Left hindlimb (tissue), 1 donor: ENCODE results near the gene NKPD1.
A peak's percentile ranks its signal among the peaks of the same experiment; 100 is the strongest.

Experiments used
- DNase-seq: peaks from one replicate; pipeline ENCODE4 v3.0.0-alpha.2; 2018

The NKPD1 gene, protein sequence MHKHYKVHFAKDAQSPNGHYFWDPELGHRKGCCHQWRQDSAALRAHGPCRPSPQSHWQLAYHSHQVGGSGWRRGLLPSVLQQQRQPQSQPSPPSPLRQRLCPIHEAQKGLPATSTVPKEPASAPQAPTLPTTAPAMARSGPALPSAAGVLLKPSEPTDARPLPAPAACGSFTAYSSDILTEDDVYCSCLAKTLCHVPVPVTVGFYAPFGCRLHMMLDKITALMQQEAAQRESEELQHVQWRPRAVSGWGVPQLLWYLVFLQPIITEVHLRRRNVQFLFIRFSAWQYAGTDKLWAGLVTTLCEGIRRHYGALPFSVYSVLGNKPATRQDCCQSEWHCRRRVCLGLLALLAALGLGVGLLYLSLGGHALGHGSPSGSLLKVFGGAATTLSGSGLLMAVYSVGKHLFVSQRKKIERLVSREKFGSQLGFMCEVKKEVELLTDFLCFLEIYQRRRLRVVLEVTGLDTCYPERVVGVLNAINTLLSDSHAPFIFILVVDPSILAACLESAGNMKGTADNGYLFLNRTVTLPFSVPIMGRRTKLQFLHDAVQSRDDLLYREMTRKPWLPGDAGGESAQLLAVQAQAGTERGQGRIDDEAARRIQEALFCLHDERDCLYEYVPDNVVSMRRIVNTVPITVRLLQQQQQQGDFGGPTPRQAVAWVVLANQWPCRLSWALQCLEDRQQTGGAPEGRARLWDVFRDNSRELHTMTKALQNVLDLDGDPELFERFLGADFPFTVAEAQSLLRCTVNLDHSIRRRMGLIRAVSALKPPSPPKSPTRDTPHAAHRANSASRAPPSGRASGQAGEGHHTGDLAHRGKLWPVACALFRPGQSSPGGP

DNA sequence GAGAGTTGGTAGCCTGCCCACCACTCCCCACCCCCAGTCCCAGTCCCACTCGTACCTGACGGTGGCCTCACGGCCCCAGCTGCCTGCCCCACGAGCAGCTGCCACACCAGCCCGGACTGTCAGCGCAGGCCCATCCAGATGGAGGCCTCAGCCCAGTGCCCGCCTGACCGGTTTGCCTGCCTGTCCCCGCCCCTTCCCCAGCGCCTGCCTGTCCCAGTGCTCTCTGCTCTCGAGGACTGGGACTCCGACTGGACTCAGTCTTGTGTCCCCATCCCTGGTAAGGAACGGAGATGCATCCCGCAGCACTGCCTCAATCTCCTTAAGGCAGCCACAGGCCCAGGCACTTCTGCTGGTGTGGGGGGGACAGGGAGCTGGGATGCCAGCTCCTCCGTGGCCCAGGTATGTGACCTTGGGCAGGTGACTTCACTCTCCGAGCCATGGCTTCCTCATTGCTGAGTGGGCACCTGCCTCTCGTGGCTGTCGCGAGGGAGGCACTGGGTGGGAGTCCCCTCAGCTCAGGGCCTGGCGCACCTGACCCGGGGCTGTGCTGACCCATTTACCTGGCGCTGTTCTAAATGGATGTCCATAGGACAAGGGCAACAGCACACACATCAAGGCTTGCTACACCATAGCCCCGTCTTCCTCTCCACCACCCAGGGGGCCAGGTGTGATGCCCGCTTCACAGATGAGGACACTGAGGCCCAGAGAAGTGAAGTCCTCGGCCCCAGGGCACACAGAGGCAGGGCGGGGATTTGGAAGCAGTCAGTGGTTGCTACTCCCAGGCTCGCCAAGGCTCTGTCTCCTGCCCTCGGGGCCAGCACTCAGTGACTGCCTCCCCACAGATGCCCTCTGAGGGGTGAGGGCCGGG is at the start of gene NKPD1:
Gene NKPD1, minus strand, starts transcription at position 113 of the 868 bp plus-strand sequence. CDS start 832 bp downstream, outside the sequence.
- DNase-seq = no peak

DNA sequence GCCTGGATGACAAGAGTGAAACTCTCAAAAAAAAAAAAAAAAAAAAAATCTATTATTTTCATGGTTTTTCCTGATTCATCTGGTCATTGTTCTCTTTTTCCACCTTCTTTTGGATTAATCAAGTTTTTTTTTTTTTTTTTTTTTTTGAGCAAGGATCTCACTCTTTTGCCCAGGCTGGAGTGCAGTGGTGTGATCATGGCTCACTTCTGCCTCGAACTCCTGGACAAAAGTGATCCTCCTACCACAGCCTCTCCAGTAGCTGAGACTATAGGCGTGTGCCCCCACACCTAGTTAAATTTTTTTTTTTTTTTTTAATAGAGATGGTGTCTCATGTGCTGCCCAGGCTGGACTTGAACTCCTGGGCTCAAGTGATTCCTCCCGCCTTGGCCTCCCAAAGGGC is 45.5 kb upstream of the NKPD1 start:
- DNase-seq = no peak

DNA sequence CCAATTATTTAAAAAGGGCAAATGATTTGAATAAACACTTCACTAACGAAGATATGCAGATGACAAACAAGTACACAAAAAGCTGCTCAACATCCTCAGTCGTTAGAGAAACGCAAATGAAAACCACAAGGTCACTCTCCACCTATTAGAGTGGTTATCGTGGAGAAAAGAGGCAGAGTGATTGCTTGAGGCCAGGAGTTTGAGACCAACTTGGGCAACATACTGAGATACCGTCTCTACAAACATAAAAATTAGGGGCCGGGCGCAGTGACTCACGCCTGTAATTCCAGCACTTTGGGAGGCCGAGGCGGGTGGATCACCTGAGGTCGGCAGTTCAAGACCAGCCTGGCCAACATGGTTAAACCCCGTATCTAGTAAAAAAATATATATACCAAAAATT is 45.0 kb upstream of the NKPD1 start:
- DNase-seq = no peak

DNA sequence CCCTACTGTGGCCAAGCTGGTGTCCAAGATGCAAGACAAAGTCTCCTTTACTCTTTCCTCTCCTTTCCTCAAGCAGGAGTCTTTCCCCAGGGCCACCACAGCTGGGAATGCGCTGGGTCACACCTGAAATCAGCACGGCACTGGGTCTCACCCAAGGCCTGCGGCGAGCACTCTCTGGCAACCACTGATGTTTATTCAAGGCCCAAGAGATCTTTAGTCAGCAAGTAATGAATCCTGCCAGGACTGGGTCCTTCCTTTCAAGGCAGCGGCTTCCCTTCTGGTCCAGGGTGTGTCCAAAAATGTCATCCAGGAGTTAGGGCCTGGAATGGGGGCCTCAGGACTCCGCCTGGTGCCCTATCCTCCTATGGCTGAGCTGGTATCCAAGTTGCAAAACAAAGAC is 41.9 kb upstream of the NKPD1 start:
- DNase-seq = no peak

DNA sequence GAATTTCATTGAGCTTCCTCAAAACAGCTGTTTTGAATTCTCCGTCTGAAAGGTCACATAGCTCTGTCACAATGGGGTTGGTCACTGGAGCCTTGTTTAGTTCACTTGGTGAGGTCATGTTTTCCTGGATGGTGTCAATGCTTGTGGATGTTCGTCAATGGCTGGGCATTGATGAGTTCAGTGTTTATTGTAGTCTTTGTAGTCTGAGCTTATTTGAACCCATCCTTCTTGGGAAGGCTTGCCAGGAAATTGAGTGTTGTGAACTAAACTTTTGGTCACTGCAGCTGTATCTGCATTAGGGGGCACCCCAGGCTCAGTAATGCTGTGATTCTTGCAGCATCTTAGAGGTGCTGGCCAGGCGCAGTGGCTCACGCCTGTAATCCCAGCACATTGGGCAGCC is 39.8 kb upstream of the NKPD1 start:
- no peak for DNase-seq

DNA sequence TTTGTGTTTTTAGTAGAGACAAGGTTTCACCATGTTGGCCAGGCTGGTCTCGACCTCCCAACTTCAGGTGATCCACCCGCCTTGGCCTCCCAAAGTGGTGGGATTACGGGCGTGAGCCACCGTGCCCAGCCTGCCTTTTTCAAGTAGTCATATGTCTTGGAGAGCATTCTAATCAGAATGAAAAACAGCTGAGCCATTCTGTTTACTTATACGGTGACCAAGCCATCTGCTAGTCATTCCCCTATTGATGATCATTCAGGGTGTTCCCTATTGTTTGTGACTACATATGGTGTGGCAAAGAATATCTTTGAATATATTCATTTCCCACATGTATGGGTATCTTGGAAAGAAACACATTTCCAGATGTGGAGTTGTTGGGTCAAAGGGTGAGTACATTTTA is 35.0 kb upstream of the NKPD1 start:
- DNase-seq = no peak

DNA sequence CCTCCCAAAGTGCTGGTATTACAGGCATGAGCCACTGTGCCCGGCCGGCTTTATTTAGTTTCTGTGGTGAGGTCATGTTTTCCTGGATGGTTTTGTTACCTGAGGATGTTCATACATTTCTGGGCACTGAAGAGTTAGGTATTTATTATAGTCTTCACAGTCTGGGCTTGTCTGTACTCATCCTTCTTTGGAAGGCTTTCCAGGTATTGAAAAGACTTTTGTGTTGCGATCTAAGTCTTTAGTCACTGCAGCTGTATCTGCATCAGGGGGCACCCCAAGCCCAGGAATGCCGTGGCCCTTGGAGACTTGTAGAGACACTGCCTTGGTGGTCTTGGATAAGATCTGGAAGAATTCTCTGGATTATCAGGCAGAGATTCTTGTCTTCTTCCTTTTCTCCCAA is 30.6 kb upstream of the NKPD1 start:
- DNase-seq = no peak

DNA sequence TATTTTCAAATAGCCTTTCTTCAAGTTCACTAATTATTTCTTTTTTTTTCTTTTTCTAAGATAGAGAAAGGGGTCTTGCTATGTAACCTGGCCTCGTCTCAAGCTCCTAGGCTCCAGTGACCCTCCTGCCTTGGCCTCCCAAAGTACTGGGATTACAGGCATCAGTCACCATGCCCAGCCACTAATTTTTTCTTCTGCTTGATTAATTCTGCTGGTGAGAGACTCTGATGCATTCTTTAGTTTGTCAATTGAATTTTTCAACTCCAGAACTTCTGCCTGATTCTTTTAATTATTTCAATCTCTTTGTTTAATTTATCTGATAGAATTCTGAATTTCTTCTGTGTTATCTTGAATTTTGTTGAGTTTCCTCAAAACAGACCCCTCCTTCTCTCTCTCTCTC is 29.2 kb upstream of the NKPD1 start:
- DNase-seq = no peak

DNA sequence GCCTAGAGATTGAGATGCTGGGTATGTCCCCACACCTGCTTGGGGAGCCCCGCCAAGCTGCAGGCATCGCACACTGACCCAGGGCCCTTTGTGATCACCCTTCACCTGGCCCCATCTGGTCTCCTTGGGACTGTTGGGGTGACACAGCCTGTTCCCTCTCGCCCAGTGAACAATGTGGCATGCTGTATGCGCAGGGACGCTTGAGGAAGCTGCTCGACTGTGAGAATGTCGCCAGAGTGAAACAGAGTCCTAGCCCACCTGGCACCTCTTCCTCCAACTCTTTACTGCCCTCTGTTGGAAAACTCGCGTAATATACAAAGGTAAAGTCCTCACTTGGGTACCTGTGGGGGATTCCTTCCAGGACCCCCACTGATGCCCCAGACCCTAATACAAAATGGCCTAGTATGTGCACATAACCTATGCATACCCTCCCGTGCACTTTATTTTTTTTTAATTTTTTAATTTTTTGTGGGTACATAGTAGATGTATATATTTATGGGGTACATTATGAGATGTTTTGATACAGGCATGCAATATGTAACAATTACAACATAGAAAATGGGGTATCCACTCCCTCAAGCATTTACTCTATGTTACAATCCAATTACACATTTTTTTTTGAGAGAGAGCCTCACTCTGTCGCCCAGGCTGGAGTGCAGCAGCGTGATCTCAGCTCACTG is 26.8 kb upstream of the NKPD1 start:
- no peak for DNase-seq

DNA sequence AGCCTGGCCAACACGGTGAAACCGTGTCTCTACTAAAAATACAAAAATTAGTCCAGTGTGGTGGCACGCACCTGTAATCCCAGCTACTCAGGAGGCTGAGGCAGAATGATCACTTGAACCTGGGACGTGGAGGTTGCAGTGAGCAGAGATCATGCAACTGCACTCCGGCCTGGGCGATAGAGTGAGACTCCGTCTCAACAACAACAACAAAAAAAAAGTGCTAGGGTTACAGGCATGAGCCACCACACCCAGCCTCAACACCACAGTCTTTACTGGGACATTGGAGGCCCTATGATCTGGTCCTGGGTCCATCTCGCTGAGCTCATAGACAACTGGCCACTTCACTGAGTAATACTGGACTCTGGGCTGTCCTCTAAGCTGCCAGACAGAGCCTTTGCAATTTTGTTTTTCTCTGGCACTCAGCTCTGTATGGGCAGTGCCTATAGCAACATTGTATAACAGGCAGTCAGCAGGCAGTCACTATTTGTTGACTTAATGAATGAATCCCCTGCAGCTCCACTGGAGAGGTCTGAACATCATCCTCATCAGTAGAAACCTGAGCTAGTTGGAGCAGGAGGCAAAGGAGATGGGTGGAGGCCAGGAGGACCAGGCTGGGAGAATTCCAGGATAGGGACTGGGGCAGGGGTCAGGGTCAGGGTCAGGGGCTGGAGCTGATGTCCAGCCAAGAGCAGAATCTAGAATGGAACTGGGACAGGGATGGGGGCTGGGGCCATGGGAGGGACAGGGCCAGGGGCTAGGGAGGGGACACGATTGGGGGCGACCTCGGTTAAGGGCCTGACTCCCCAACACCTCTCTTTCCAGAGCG is 25.9 kb upstream of the NKPD1 start:
- DNase-seq = no peak

DNA sequence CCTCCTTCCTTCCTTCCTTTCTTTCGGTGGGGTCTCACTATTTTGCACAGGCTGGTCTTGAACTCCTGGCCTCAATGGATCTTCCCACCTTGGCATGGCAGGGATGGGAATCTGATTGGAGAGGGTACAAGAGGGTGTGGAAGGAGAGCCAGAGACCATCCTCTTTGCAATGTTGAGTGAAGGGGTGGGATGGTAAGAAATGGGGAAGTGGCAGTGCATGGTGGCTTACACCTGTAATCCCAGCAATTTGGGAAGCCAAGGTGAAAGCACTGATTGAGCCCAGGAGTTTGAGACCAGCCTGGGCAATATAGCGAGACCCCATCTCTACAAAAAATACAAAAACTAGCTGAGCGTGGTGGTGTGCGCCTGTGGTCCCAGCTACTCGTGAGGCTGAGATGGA is 23.3 kb upstream of the NKPD1 start:
- no peak for DNase-seq

DNA sequence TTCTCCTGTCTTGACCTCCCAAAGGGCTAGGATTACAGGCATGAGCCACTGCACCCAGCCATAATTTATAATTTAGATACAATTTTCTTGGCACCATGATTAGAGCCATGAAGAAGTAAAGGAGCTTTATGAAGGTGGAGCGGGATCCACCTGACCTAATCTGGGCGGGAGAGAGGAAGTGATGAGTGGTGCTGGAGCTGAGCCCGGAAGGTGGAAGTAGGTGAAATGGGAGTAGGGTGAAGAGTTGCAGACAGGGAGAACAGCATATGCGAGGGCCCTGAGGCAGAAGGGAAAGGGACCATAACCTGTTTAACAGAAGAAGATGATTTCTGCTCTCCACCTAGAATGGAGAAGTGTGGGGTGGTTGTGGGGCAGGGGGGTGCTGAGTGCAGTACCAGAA is 22.0 kb upstream of the NKPD1 start:
- DNase-seq = no peak

DNA sequence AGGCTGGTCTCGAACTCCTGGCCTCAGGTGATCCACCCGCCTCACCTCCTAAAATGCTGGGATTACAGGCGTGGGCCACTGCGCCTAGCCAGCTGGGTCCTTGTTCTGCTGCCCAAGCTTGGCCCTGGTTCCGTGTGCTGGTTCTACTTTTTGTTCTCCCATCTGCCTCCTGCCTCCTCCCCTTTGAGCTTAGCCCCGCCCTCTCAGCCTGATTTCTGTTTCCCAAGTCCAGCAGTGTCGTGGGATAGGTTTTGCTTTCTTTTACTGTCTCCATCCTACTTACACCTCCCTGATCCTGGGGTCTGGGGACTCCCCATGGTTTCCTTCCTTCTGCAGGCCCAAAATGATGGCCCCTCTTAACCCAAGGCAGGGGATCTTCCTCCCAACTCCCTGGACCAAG is 20.2 kb upstream of the NKPD1 start:
- DNase-seq = no peak

DNA sequence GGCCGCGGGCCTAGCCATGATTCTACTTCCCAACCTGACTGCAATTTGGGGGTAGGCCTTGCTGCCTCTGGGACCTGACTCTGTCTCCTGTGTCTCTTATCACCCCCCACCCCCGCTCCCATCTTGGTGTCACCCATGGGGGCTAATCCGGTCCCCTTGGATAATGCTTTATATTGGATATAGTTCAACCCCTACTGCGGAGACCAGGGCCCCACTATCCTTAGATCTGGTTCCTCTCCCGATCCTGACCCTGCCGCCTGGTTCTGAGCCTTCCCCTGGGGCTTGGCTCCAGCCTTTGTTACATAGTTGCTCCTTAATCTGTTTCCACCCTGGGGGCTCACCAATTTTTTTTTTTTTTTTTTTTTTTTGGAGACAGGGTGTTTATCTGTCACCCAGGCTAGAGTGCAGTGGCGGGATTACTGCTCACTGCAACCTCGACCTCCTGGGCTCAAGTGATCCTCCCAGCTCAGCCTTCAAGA is 19.1 kb upstream of the NKPD1 start:
- no peak for DNase-seq

DNA sequence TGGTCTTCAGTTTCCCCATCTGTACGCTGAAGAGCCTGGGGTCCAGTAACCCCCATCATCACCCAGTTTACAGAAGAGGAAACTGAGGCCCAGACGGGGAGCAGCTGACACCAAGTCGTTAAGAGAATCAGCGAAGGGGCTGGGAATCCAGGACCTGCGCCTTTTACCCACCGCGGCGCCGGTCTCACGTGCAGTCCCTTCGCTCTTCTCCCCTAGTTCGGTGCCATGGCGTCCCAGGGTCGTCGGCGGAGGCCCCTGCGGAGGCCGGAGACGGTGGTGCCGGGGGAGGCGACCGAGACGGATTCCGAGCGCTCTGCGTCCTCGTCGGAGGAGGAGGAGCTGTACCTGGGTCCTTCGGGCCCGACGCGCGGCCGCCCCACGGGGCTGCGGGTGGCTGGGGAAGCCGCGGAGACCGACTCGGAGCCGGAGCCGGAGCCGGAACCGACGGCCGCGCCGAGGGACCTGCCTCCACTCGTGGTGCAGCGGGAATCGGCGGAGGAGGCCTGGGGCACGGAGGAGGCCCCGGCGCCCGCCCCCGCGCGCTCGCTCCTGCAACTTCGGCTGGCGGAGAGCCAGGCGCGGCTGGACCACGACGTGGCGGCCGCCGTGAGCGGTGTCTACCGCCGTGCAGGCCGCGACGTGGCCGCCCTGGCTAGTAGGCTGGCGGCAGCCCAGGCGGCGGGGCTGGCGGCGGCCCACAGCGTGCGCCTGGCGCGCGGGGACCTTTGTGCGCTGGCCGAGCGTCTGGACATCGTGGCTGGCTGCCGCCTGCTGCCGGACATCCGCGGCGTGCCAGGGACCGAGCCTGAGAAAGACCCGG is 18.5 kb upstream of the NKPD1 start:
- DNase-seq = no peak

DNA sequence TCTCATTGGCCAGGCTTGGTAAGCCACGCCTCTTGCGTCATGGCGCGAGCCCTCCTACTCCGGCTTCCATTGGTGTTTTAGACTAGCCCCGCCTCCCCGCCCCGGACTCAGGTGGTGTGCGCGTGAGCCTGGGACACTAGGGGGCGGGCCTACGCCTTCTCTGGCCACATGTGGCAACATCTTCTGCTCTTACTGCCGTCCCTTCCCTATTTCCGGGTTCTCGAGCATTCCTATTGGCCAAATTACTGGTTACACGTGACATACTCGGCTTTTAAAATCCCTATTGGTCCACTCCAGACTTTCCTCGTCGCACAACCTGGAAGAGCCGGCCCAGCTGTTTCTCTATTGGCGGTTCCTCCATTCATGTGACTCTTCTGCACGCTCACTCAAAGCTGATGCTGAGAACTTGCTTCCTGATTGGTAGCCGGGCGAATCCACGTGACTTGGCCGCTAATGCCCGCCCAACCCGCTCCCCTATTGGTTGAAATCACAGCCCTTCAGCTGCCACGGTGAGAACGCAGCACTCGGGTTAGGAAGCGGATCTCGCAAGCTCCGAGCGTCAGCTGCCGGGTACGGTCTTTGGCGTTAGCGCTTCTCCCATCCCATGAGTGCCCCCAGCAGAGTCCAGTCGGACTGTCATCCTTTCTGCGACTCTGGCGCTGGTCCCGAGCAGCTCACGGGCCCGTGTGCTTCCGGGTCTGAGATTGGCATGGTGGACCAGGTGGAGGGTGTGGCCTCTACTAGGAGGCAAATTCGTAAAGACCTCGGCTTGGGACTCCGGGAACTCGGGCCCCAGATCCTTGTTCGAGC is 17.7 kb upstream of the NKPD1 start, which contains the start of gene BLOC1S3:
Gene BLOC1S3, plus strand, starts transcription at position 523 of the 810 bp plus-strand sequence. CDS start 513 bp downstream, outside the sequence.
- peak; percentile 100 for DNase-seq

DNA sequence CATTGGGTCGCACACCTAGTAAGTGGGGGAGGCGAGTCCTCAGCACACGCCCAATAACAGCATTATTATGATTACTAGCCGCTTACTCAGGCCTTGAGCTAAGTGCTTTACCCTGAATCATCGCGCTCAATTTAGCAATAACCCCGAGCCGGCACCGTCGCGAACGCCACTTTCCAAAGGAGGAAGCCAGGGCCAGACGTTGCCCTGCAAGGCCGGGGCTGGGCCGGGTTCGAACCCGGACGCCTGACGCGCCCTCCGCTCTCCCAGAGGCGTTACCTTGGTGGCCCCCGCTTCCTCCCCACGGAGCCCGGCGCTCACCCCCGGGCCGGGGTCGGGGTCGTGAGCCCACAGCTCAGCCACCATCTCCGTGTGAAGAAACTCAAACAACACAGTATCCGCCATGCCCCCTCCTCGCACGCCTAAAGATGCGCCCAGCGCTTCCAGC is 17.1 kb upstream of the NKPD1 start, which contains the start of gene TRAPPC6A:
Gene TRAPPC6A, minus strand, starts transcription at position 421 of the 445 bp plus-strand sequence. Its CDS starts 19 bp downstream, at position 402.
- DNase-seq = no peak

DNA sequence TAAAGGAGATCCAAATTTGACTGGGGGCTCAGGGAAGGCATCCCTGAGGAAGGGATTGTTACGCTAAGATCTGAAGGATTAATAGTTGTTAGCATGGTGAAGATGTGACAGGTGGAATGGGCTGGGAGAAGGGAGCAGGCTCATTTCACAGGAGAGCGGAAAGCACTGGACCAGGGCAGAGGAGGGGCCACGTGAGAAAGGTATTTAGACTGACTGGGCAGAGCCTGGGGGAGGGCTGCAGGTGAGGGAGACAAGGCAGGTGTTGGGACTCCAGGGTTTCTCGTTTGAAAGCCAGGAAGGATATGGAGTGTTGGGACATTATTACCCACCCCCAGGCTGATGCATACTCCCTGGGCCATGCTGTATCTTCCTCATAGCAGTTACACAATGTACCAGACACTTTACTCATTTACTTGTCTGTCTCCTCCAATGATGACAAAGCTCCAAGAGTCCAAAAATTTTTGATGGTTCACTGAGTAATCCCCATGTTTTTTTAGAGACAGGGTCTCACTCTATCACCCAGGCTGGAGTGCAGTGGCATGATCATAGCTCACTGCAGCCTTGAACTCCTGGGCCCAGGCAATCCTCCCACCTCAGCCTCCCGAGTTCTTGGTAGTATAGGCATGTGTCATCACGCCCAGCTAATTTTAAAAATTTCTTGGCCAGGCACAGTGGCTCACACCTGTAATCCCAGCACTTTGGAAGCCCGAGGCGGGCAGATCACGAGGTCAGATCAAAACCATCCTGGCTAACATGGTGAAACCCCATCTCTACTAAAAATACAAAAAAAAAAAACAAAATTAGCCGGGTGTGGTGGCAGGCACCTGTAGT is 14.9 kb upstream of the NKPD1 start:
- DNase-seq = no peak
